Measurements from ENCODE around the gene SURF4. TPM values are rescaled to one million over a fixed set of nuclear protein-coding genes. Genes with fewer than 3 reads are reported as not detected.
A peak's percentile ranks its signal among the peaks of the same experiment; 100 is the strongest.

The SURF4 gene
- total and polyA plus RNA-seq, 2 of the 13 experiments (the other 11 are each of a cell fraction or from before 2014, with no cell fraction given): 220 to 265 TPM

DNA sequence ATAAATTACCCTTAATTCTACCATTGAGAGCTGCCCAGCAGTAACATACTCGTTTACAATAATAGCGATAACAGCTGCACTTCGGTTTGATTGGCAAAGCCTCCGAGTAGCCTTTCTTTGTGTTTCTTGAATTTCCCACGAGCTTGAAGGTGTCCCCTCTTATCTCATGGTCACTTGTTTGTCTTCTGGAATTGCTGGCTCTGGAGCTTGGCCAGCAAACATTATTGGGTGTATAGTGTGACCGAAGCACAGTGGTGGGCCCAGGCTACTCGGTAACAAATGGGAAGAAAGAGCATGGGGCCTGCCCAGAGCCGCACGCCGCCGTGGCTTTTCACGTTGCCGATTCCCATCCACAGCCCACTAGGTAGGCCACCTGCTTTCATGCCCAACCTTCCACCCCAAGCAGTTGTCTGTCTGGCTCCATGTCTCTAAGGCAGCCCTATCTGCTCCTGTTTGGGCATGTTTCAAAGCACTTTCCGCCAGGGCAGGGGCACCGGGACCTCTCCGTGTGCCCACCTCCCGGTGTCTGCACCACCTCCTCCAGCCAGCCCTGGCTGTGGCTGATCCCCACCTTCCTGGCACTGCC, 9.0 kb upstream of the SURF4 start:
- H3K4me1 ChIP-seq (ENCODE audit: insufficient read depth, low read length): peaks cover 65% of the 10 kb centered on the region
- peak overlapping the region; percentile 33 for H3K9ac ChIP-seq (ENCODE audit: insufficient read depth, low read depth, low read length)
- 21% methylated on average over 7 of the region's 17 CpGs for WGBS (ENCODE audit: low lambda C conversion rate)
- no peak for FAIRE-seq
- H4K20me1 ChIP-seq (ENCODE audit: insufficient read depth, low read length): no peaks in the 10 kb centered on the region
- H2AFZ ChIP-seq (ENCODE audit: low read length): no peak overlapping the region
- no peak overlapping the region for H3K27ac ChIP-seq (ENCODE audit: extremely low read length, insufficient read depth, low read length)
- DNase-seq (ENCODE audit: low spot score): peak; percentile 35
- peak; percentile 34 for ATAC-seq
- peaks cover 10% of the 10 kb centered on the region; the same call in 1 of the 2 replicates for H3K9me3 ChIP-seq (ENCODE audit: low read length)
- peak overlapping the region; percentile 78 for H3K4me2 ChIP-seq (ENCODE audit: low read depth, low read length)
- no peaks in the 10 kb centered on the region for H3K79me2 ChIP-seq (ENCODE audit: insufficient read depth, low read length)
- H3K27me3 ChIP-seq (ENCODE audit: control insufficient read depth in 1 of 2, insufficient read depth in 2 of 2, low read length in 2 of 2): no peaks in the 10 kb centered on the region
- peak overlapping the region in 2 of 3 experiments; percentile 24 to 52; a peak in 4 of 6 replicates for H3K4me3 ChIP-seq (replicated peaks in 1 of 3; ENCODE audit: insufficient read depth in 1 of 3, low read depth in 2 of 3, low read length in 3 of 3)
- H3K36me3 ChIP-seq (replicated peaks in 1 of 2; ENCODE audit: control insufficient read depth in 1 of 2, insufficient read depth in 2 of 2, low read length in 2 of 2): no peaks in the 10 kb centered on the region
- in situ Hi-C loops (cut with HindIII; ENCODE audit: extremely low pct_ligation_motif_present, low pct_unique_long_range_greater_than_20kb): no loop called here
- BruUV-seq (replicated peaks): no TSS peak
- CTCF ChIA-PET (ENCODE audit: low intra/inter-chr PET ratio, low total read pairs): no interaction called here
- intact Hi-C loops (cut with micrococcal nuclease; ENCODE audit: unreplicated experiment): no loop called here
- POLR2A ChIA-PET: interaction anchor here (0.9 to 3.7 kb wide), 5 partner anchors 10 to 74 kb away, joined by 4 to 18 read pairs (median 4); partner anchors contain the start of genes MED22, RPL7A, SURF1 and SURF2
- TF ChIP-seq HNRNPL (IDR thresholded peaks at IDR 0.05; ENCODE audit: low read depth, low read length): 0 out of 2 replicates have a peak, but pooled peaks have one; percentile 23
- TF ChIP-seq PLRG1 (conservative IDR thresholded peaks at IDR 0.05): no peak
- TF ChIP-seq ZFY (CRISPR knock-in tag; IDR thresholded peaks at IDR 0.05): peak; percentile 27; the same call in 1 of the 2 replicates
- no peak for TF ChIP-seq ZSCAN31 (CRISPR knock-in tag; IDR thresholded peaks at IDR 0.05; ENCODE audit: low read depth)
- no peak for TF ChIP-seq ETV6 (CRISPR knock-in tag; conservative IDR thresholded peaks at IDR 0.05)
- TF ChIP-seq KDM5A (IDR thresholded peaks at IDR 0.05; ENCODE audit: borderline replicate concordance, low read length): no peak
- TF ChIP-seq, protein P1, sequence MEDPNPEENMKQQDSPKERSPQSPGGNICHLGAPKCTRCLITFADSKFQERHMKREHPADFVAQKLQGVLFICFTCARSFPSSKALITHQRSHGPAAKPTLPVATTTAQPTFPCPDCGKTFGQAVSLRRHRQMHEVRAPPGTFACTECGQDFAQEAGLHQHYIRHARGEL (CRISPR knock-in tag; IDR thresholded peaks at IDR 0.05): no peak
- no peak for TF ChIP-seq TBL1XR1 (IDR thresholded peaks at IDR 0.05; ENCODE audit: borderline replicate concordance, low read length, partially characterized antibody)
- TF ChIP-seq, protein P2, sequence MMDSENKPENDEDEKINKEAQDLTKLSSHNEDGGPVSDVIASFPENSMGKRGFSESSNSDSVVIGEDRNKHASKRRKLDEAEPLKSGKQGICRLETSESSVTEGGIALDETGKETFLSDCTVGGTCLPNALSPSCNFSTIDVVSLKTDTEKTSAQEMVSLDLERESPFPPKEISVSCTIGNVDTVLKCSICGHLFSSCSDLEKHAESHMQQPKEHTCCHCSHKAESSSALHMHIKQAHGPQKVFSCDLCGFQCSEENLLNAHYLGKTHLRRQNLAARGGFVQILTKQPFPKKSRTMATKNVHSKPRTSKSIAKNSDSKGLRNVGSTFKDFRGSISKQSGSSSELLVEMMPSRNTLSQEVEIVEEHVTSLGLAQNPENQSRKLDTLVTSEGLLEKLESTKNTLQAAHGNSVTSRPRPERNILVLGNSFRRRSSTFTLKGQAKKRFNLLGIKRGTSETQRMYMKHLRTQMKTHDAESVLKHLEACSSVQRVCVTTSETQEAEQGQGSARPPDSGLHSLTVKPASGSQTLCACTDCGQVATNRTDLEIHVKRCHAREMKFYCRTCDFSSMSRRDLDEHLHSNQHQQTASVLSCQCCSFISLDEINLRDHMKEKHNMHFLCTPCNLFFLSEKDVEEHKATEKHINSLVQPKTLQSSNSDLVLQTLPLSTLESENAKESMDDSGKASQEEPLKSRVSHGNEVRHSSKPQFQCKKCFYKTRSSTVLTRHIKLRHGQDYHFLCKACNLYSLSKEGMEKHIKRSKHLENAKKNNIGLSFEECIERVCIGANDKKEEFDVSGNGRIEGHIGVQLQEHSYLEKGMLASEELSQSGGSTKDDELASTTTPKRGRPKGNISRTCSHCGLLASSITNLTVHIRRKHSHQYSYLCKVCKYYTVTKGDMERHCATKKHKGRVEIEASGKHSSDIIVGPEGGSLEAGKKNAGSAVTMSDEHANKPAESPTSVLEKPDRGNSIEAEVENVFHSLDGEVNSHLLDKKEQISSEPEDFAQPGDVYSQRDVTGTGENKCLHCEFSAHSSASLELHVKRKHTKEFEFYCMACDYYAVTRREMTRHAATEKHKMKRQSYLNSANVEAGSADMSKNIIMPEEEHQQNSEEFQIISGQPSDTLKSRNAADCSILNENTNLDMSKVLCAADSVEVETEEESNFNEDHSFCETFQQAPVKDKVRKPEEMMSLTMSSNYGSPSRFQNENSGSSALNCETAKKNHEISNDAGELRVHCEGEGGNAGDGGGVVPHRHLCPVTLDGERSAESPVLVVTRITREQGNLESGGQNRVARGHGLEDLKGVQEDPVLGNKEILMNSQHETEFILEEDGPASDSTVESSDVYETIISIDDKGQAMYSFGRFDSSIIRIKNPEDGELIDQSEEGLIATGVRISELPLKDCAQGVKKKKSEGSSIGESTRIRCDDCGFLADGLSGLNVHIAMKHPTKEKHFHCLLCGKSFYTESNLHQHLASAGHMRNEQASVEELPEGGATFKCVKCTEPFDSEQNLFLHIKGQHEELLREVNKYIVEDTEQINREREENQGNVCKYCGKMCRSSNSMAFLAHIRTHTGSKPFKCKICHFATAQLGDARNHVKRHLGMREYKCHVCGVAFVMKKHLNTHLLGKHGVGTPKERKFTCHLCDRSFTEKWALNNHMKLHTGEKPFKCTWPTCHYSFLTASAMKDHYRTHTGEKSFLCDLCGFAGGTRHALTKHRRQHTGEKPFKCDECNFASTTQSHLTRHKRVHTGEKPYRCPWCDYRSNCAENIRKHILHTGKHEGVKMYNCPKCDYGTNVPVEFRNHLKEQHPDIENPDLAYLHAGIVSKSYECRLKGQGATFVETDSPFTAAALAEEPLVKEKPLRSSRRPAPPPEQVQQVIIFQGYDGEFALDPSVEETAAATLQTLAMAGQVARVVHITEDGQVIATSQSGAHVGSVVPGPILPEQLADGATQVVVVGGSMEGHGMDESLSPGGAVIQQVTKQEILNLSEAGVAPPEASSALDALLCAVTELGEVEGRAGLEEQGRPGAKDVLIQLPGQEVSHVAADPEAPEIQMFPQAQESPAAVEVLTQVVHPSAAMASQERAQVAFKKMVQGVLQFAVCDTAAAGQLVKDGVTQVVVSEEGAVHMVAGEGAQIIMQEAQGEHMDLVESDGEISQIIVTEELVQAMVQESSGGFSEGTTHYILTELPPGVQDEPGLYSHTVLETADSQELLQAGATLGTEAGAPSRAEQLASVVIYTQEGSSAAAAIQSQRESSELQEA (CRISPR knock-in tag; IDR thresholded peaks at IDR 0.05; ENCODE audit: not compliant biosample characterization): no peak
- TF ChIP-seq GATA4 (IDR thresholded peaks at IDR 0.05; ENCODE audit: borderline replicate concordance, low read depth): no peak
- no peak for TF ChIP-seq ZBTB7A (CRISPR knock-in tag; IDR thresholded peaks at IDR 0.05)
- TF ChIP-seq MTA1 (CRISPR knock-in tag; IDR thresholded peaks at IDR 0.05; ENCODE audit: borderline replicate concordance): 0 out of 2 replicates have a peak, but pooled peaks have one; percentile 29
- TF ChIP-seq RFX1 (IDR thresholded peaks at IDR 0.05): no peak
